GM19035 (cell line): ENCODE measurements around the gene FGF12.
A peak's percentile ranks its signal among the peaks of the same experiment; 100 is the strongest.

Experiments used
- ATAC-seq: cut with Tn5 transposase; IDR thresholded peaks from one replicate; pipeline ENCODE4 v1.9.1; 2021; ENCODE audit not compliant: unreplicated experiment

Gene FGF12

GRCh38 chr3:192354687-192355086 is 372.7 kb downstream of the FGF12 start:
- no peak for ATAC-seq

GRCh38 chr3:192352142-192352541 is 375.2 kb downstream of the FGF12 start:
- no peak for ATAC-seq

GRCh38 chr3:192351441-192351840 is 375.9 kb downstream of the FGF12 start:
- ATAC-seq, result no peak

GRCh38 chr3:192340031-192340430 is 387.3 kb downstream of the FGF12 start:
- ATAC-seq, result no peak

- ATAC-seq, result no peak
Measured at GRCh38 chr3:192339214-192339613, 388.1 kb downstream of the FGF12 start.

GRCh38 chr3:192336286-192336685 is 391.1 kb downstream of the FGF12 start:
- no peak for ATAC-seq

- ATAC-seq, result no peak
Measured at GRCh38 chr3:192332386-192333291, 394.7 kb downstream of the FGF12 start.

- peak; percentile 71 for ATAC-seq
Measured at GRCh38 chr3:192331749-192332385, 395.5 kb downstream of the FGF12 start.

- ATAC-seq, result no peak
Measured at GRCh38 chr3:192326656-192327055, 400.7 kb downstream of the FGF12 start.

GRCh38 chr3:192317564-192317963 is 409.8 kb downstream of the FGF12 start:
- no peak for ATAC-seq

GRCh38 chr3:192313605-192314004 is 413.7 kb downstream of the FGF12 start:
- no peak for ATAC-seq

GRCh38 chr3:192307631-192308030 is 419.7 kb downstream of the FGF12 start:
- no peak for ATAC-seq

GRCh38 chr3:192303235-192303634 is 424.1 kb downstream of the FGF12 start:
- no peak for ATAC-seq

GRCh38 chr3:192302721-192303120 is 424.6 kb downstream of the FGF12 start:
- ATAC-seq, result no peak

- ATAC-seq, result no peak
Measured at GRCh38 chr3:192299921-192300320, 427.4 kb downstream of the FGF12 start.

- ATAC-seq, result no peak
Measured at GRCh38 chr3:192296845-192297244, 430.5 kb downstream of the FGF12 start.

GRCh38 chr3:192284443-192285072 is 442.8 kb downstream of the FGF12 start:
- ATAC-seq, result no peak

- ATAC-seq, result no peak
Measured at GRCh38 chr3:192281207-192281880, 446.0 kb downstream of the FGF12 start.

- no peak for ATAC-seq
Measured at GRCh38 chr3:192279664-192280063, 447.7 kb downstream of the FGF12 start.

- ATAC-seq, result no peak
Measured at GRCh38 chr3:192277477-192277876, 449.9 kb downstream of the FGF12 start.

GRCh38 chr3:192275741-192276355 is 451.5 kb downstream of the FGF12 start:
- ATAC-seq, result no peak
